Fibroblast of mammary gland (primary cell): ENCODE results near the gene MAP3K7.

Experiments used
- DNase-seq: peaks from one replicate; pipeline ENCODE4 v3.0.0-alpha.2; 2010; ENCODE audit warnings: low read depth
- H3K4me3 ChIP-seq: 2 replicates; pipeline ENCODE4 v1.5.1; 2011; ENCODE audit warnings: low read depth, mild to moderate bottlenecking, low read length, moderate library complexity; ENCODE audit not compliant: control insufficient read depth
- CTCF ChIP-seq: conservative IDR thresholded peaks from 2 replicates; pipeline ENCODE4 v1.5.1; 2011; ENCODE audit warnings: low read depth, low read length, inconsistent platforms; ENCODE audit not compliant: control insufficient read depth, insufficient read depth

Gene MAP3K7

GRCh38 chr6:90490030-90490716 is 96.7 kb downstream of the MAP3K7 start:
- TF ChIP-seq CTCF = no peak
- DNase-seq = no peak

GRCh38 chr6:90488816-90489215 is 98.1 kb downstream of the MAP3K7 start:
- no peak for TF ChIP-seq CTCF
- H3K4me3 ChIP-seq = no peak overlapping the region
- no peak for DNase-seq

More at GRCh38 chr6:90490030-90490716, 96.7 kb downstream of the MAP3K7 start:
- no peak overlapping the region for H3K4me3 ChIP-seq

- no peak for TF ChIP-seq CTCF
- H3K4me3 ChIP-seq = no peak overlapping the region
- DNase-seq = no peak
Observed at GRCh38 chr6:90485635-90486277, 101.1 kb downstream of the MAP3K7 start.

GRCh38 chr6:90484903-90485302 is 102.0 kb downstream of the MAP3K7 start:
- DNase-seq = no peak
- no peak for TF ChIP-seq CTCF
- H3K4me3 ChIP-seq = no peak overlapping the region

GRCh38 chr6:90484385-90484784 is 102.5 kb downstream of the MAP3K7 start:
- H3K4me3 ChIP-seq = no peak overlapping the region
- no peak for DNase-seq
- TF ChIP-seq CTCF = no peak

- no peak for DNase-seq
- no peak overlapping the region for H3K4me3 ChIP-seq
- no peak for TF ChIP-seq CTCF
Observed at GRCh38 chr6:90483956-90484355, 102.9 kb downstream of the MAP3K7 start.
